Hematopoietic multipotent progenitor cell treated with erythropoietin and hydrocortisone succinate and interleukin-3 and kit ligand, for 4 days (in vitro differentiated cells): Measurements from ENCODE around the gene SLC51A.
"Not testable (repeated sequence)": the region's sequence is repeated elsewhere in the genome, so short reads cannot be mapped to it uniquely, and the experiment has no call there.

Source experiments
- DNase-seq: peaks from one replicate; pipeline ENCODE4 v3.0.0-alpha.2; 2015

The SLC51A gene

DNA sequence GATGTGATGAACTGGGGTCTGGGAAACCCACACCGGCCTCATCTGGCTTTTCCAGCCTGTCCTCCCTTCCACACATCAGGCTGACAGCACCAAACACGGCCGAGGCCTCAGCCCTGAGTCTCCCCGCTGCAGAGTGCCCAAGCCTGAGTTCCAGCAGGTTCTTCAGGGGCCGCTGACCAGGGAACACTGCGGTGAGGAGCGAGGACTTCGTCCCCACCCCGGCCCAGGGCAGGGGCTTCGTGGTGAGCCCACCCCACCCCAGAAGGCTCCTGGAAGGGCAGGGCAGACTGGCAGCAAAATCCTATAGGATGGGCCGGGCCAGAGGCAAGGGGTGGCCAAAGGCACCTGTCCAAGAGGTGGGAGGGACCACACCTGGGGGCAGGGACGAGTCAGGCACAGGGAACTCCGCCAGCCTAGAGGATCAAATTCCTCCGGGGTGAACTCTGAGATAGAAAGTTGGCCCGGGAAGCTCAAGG is at the start of gene SLC51A:
SLC51A (plus strand) TSS at position 446 of the 476 bp plus-strand sequence. CDS start 179 bp downstream, outside the sequence.
- DNase-seq = no peak

- DNase-seq = no peak
Observed at GRCh38 chr3:196166741-196167140, 49.6 kb upstream of the SLC51A start.

- DNase-seq = no peak
Observed at GRCh38 chr3:196168808-196169391, 47.4 kb upstream of the SLC51A start.

DNA sequence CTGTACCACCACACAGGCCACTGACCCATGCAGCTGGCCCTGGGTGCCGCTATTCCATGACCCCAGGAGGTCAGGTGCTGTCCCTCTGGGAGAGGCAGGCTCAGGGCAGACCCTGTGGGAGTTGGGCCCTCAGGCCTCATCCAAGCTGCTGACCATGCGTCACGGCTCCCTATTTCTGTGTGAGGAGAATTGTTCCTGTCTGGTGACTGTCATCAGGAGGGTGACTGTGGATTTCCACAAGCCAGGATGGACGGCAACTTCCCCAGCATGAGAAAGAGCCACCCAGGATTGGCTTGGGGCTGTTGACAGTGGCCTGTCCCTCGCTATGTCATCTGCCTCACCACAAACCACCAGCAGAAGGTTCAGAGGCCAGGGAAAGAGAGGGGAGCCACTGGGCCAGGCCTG is 46.5 kb upstream of the SLC51A start:
- DNase-seq = peak; percentile 45

- DNase-seq = not testable (repeated sequence)
Observed at GRCh38 chr3:196170296-196170695, 46.0 kb upstream of the SLC51A start.

- no peak for DNase-seq
Observed at GRCh38 chr3:196174652-196175051, 41.7 kb upstream of the SLC51A start.

GRCh38 chr3:196175116-196175625 is 41.2 kb upstream of the SLC51A start:
- no peak for DNase-seq

GRCh38 chr3:196175722-196176121 is 40.6 kb upstream of the SLC51A start:
- DNase-seq = no peak

GRCh38 chr3:196177567-196177966 is 38.8 kb upstream of the SLC51A start:
- no peak for DNase-seq

DNA sequence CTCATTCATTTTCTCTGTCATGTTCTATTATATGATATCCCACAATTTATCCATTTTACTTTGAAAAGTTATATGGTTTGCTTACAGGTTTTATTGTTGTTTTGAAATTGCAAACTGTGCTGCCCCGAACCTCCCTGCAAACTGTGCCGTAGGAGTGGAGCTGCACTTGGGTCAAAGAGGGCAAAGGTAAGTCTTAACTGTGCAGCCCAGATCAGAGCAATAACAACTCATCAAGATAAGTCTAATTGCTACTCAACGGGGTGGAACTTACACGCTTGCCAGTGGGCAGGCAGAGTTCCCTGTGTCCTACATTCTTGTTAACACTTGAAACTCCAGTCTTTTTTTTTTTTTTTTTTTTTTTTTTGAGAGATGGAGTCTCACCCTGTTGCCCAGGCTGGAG is 38.4 kb upstream of the SLC51A start:
- no peak for DNase-seq

DNA sequence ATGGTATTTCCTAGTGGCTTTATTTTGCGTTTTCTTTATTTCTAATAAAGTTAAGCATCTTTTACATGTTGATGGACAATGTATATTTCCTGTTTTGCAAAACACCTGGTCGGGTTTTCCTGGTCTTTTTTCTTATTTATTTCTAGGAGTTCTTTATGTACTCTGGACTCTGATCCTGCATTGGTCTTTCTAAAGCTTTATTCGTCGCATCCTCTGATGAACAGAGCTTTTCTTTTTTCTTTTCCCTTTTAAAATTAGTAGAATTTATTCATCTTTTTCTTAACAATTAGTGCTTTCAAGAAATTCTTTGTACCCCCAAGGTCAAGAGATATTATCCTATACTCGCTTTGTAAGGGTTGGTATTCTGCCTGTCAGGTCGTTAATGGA is 37.3 kb upstream of the SLC51A start:
- DNase-seq = no peak

- DNase-seq = peak; percentile 90
Observed at GRCh38 chr3:196179380-196180308, 36.7 kb upstream of the SLC51A start.

GRCh38 chr3:196180346-196180745 is 36.0 kb upstream of the SLC51A start:
- DNase-seq = no peak

GRCh38 chr3:196181127-196181546 is 35.2 kb upstream of the SLC51A start:
- DNase-seq = peak; percentile 48

DNA sequence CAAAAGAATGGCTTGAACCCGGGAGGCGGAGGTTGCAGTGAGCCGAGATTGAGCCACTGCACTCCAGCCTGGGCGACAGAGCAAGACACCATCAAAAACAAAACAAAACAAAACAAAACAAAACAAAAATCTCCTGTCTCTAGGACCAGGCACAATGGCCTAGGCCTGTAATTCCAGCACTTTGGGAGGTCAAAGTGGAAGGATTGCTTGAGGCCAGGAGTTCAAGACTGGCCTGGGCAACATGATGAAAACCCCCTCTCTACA is 32.2 kb upstream of the SLC51A start:
- not testable (repeated sequence) for DNase-seq

DNA sequence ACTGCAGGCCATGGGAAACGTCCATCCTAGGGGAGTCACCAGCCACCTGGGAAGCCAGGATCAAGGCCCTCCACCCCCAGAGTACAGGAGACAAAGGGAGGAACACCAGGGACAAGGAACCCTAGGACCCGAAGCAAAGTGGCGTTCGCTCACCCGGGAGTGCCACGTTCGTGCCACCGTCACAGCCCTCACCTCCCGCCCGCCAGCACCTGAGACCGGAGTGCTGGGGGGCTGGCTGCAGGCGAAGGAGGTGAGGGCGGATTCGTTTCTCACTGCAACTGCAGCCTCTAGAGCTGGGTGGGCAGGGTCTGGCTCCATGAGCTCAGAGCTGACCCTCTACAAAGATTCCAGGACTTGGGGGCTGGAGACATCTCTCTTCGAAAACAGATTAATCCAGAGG is 31.5 kb upstream of the SLC51A start:
- DNase-seq = no peak

DNA sequence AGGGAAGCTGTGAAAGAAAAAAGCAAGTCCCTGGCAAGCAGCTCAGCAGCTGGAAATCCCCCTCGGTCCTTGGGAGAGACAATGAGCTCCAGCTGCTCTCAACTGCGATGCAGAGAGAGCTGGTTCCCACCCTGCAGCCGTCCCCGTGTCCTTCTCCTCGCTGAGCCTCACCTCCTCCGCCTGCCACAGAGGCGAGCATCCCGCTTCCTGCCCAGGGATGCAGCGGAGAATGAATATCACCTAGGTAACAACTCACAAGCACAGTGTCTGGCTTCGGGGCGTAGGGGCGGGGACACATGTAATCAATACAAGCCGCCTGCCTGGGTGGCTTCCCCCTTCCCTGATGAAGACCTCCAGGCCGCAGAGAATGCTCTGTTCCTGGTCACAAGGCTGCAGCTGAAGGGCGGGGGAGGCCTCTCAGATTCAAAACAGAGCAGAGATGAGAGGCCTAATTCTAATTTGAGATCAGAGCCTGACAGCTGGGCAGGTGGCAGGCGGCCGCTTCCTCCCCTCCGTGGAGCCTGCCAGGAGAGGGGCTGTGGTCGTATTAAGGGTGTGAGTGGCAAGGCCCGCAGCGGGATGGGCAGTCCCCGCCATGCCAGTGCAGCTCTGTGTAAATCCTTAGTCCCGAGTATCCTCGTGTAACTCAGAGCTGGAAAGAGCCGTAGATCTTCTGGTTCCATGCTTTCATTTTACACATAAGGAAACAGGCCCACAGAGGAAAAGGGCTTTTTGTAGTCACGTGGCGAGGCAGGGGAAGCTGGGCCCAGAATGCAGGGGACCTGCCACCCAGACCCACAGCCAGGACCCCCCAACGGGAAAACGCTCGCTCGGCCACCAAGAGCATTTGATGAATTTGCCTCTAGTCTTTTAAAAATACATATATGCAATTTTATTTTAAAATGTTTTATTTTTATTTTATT is 29.4 kb upstream of the SLC51A start:
- peak; percentile 87 for DNase-seq

DNA sequence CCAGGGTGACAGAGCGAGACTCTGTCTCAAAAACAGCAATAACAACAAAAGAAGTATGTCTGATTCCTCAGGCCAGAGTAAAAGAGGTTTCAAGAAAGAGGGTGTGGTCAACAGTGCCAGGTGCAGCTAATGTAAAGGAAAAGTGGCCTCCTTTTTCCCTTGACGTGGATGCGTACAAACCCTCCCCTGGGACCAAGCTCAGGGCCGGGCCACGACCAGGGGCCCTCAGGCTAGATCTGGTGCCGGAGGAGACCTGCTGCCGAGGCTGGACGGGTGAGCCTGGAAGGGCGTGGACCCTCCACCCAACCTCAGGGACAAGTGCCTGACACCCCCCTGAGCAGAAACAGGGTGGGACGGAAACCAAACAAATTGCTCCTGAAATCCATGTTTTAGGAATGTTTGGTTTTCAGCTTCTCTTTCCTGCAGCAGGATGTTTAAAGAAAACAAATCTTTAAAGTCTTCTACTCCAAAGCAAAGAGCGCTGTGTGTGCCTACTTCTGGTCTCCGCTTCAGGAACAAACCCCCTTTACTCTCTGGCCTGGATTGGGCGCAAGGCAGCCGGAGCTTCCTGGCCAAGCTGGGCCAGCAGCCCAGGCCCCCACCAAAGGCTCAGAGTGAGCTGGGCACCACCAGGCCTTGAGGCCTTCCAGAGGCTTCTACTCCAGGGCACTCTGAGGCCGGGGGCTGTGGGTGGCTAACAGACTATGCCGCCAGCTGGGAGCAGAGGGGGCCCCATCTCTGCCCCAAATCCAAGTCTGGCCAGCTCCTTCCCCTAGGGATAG is 26.6 kb upstream of the SLC51A start:
- no peak for DNase-seq

GRCh38 chr3:196192036-196192523 is 24.3 kb upstream of the SLC51A start:
- DNase-seq = peak; percentile 74

GRCh38 chr3:196192524-196193051 is 23.7 kb upstream of the SLC51A start:
- DNase-seq = peak; percentile 68

DNA sequence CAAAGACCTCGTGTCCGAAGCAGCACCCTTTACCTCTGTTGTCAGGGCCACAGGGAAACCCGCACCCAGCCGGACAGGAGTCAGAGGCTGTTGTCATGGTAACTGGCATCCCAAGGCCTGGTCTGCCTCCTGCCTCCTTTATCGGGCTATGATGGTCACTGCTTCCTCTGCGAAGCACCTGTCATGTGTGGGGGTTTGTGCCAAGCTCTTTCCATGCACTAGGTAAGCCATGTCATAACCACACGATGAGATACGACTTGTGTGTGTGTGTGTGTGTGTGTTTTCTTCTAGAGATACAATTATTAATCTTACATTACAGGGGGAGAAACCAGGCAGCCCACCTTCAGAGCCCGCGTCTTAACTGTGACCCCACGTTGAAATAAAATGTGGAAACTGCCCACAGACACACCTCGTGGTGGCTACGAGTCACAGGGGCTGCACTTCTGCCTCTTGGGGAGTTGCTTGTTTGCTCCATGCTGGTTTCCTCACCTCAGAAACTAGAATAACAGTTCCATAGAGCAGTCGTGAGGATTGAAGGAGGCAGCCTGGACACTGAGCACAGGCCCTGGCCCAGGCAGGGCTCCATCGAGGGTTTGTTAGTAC is 23.1 kb upstream of the SLC51A start:
- DNase-seq = peak; percentile 64
